ENCODE measurements around the gene GIT1. TPM values are rescaled to one million over a fixed set of nuclear protein-coding genes. Genes with fewer than 3 reads are reported as not detected.

The GIT1 gene
- total RNA-seq, 1 donor from 2014 or later: 96.5 TPM

DNA sequence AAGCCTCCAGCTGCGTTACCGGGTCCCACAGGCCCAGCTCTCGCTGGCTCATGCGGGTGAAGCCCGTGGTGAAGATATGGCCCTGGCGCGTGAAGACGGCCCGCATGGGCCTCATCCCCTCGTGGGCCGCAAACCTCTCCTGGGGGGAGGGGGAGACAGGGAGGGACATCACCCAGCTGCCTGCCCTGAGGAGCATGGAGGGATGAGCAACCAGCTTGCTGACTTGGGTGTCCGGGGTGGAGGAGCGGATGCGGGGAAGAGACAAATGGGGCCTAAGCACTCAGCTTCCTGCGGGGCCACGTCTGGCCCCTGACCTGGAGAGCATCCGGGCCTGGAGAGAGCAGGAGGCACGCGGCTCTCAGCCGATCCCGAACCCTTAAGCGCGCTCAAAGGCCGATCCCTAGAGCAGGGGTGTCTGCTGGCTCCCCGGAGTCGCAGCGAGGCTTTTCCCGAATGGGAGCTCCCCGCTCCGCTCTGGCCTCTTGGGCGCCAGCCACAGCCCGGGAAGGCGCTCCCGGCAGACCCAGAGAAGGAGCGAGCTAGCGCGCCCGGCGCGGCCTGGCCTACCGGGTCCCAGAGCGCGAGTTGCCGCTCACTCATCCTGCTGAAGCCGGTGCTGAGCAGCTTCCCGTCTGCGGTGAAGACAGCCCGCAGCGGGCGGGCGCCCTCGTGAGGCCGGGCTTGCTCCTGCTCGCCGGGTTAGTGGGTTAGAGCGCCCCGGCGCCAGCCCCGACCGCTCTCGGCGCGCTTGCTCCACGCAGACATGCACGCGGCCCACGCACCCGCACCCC, 28.2 kb upstream of the GIT1 start:
- peak overlapping the region; percentile 47 for H3K4me3 Mint-ChIP-seq
- DNase-seq (ENCODE audit: low read depth, low spot score): peak; percentile 44
- H3K4me1 Mint-ChIP-seq: peaks cover 28% of the 10 kb centered on the region
- no peaks in the 10 kb centered on the region for H3K9me3 Mint-ChIP-seq
- H3K36me3 Mint-ChIP-seq (ENCODE audit: low read depth): no peaks in the 10 kb centered on the region
- TF ChIP-seq, protein P1, sequence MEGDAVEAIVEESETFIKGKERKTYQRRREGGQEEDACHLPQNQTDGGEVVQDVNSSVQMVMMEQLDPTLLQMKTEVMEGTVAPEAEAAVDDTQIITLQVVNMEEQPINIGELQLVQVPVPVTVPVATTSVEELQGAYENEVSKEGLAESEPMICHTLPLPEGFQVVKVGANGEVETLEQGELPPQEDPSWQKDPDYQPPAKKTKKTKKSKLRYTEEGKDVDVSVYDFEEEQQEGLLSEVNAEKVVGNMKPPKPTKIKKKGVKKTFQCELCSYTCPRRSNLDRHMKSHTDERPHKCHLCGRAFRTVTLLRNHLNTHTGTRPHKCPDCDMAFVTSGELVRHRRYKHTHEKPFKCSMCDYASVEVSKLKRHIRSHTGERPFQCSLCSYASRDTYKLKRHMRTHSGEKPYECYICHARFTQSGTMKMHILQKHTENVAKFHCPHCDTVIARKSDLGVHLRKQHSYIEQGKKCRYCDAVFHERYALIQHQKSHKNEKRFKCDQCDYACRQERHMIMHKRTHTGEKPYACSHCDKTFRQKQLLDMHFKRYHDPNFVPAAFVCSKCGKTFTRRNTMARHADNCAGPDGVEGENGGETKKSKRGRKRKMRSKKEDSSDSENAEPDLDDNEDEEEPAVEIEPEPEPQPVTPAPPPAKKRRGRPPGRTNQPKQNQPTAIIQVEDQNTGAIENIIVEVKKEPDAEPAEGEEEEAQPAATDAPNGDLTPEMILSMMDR (conservative IDR thresholded peaks at IDR 0.05): peak; percentile 74
- no peak overlapping the region for H3K27ac Mint-ChIP-seq (ENCODE audit: unreplicated experiment)
- peaks cover 80% of the 10 kb centered on the region for H3K27me3 Mint-ChIP-seq (ENCODE audit: low read depth)

- Mint-ChIP-seq H3K27ac (ENCODE audit: unreplicated experiment) (no peak overlapping the region), H3K4me1 (peaks cover 28% of the 10 kb centered on the region), H3K9me3 (no peaks in the 10 kb centered on the region), H3K4me3 (peak overlapping the region; percentile 47), H3K27me3 (ENCODE audit: low read depth) (peaks cover 75% of the 10 kb centered on the region), H3K36me3 (ENCODE audit: low read depth) (no peaks in the 10 kb centered on the region)
- TF ChIP-seq, protein P1 (conservative IDR thresholded peaks at IDR 0.05): peak; percentile 68
- peak; percentile 80 for DNase-seq (ENCODE audit: low read depth, low spot score)
Measured at GRCh38 chr17:29617125-29617480, 27.7 kb upstream of the GIT1 start.

GRCh38 chr17:29616300-29617048, 27.0 kb upstream of the GIT1 start:
- peak overlapping the region; percentile 87 for H3K4me3 Mint-ChIP-seq
- no peaks in the 10 kb centered on the region for H3K36me3 Mint-ChIP-seq (ENCODE audit: low read depth)
- H3K27me3 Mint-ChIP-seq (ENCODE audit: low read depth): peaks cover 69% of the 10 kb centered on the region
- H3K27ac Mint-ChIP-seq (ENCODE audit: unreplicated experiment): no peak overlapping the region
- peaks cover 28% of the 10 kb centered on the region for H3K4me1 Mint-ChIP-seq
- no peaks in the 10 kb centered on the region for H3K9me3 Mint-ChIP-seq
- no peak for DNase-seq (ENCODE audit: low read depth, low spot score)
- TF ChIP-seq, protein P1 (conservative IDR thresholded peaks at IDR 0.05): no peak

DNA sequence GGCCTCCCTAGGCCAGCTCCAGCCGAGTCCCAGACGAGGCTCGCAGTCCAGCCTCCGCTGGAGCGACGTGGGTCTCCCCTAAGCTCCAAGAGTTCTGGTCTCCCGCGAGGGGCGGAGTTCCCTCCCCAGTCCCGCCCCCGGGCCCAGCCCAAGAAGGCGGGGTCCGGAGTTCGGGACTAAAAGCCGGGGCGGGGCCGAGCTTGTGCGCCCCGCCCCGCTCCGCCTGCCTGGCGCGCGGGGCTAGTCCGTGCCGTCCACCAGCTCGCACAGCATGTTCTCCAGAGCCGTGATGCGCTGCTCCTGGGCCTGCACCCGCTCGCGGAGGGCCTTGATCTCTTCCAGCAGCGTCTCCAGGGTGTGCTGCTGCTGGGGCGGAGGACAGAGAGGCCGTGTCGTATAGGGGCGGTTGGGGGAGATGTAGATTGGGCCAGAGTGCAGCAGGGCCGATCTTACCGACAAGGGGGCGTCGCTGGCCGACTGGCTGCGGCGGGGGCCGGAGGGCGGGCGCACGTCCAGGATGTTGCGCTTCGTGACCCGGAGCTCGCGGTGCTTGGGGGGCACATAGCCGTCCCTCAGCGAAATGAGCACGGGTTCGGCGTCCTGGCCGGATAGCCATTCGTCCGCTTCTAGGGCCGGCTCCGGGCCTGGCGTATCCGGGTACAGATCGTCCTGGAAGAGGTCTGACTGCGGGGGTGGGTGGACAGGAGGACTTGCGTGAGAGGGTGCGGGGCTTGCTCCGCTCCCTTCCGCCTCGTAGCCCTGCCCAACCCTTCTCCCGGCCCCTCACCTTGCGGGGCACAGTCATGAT, 26.2 kb upstream of the GIT1 start:
- Mint-ChIP-seq H3K9me3 (no peaks in the 10 kb centered on the region), H3K27ac (ENCODE audit: unreplicated experiment) (no peak overlapping the region), H3K36me3 (ENCODE audit: low read depth) (peaks cover 4% of the 10 kb centered on the region), H3K27me3 (ENCODE audit: low read depth) (peaks cover 65% of the 10 kb centered on the region), H3K4me1 (peaks cover 28% of the 10 kb centered on the region), H3K4me3 (peak overlapping the region; percentile 87)
- TF ChIP-seq, protein P1 (conservative IDR thresholded peaks at IDR 0.05): no peak
- peak; percentile 69 for DNase-seq (ENCODE audit: low read depth, low spot score)

- Mint-ChIP-seq H3K4me3 (peak overlapping the region; percentile 56), H3K27ac (ENCODE audit: unreplicated experiment) (no peak overlapping the region), H3K27me3 (ENCODE audit: low read depth) (peaks cover 59% of the 10 kb centered on the region), H3K9me3 (no peaks in the 10 kb centered on the region), H3K4me1 (peaks cover 28% of the 10 kb centered on the region), H3K36me3 (ENCODE audit: low read depth) (peaks cover 6% of the 10 kb centered on the region)
- TF ChIP-seq, protein P1 (conservative IDR thresholded peaks at IDR 0.05): no peak
- DNase-seq (ENCODE audit: low read depth, low spot score): no peak
Measured at GRCh38 chr17:29615048-29615385, 25.6 kb upstream of the GIT1 start.
